Skeletal muscle tissue (tissue), 4 donors: ENCODE results near the gene FAM50A. TPM values are rescaled to one million over a fixed set of nuclear protein-coding genes. Genes with fewer than 3 reads are reported as not detected.

Source experiments
- H3K27ac ChIP-seq: one replicate; pipeline ENCODE4 v1.7.0; 2013; ENCODE audit warnings: mild to moderate bottlenecking, low read depth, low read length, inconsistent platforms
- H3K27me3 ChIP-seq, 3 donors: one replicate each; pipeline ENCODE4 v1.7.0; 2013; ENCODE audit warnings: low read length in 3 of 3; ENCODE audit not compliant: control insufficient read depth in 3 of 3, insufficient read depth in 3 of 3
- H3K36me3 ChIP-seq, 3 donors: one replicate each; pipeline ENCODE4 v1.7.0; 2013; ENCODE audit warnings: low read length in 3 of 3; ENCODE audit not compliant: control insufficient read depth in 3 of 3, insufficient read depth in 3 of 3
- H3K4me1 ChIP-seq, 3 donors: one replicate each; pipeline ENCODE4 v1.7.0; 2013; ENCODE audit warnings: low read length in 3 of 3, mild to moderate bottlenecking in 3 of 3; ENCODE audit not compliant: control insufficient read depth in 3 of 3, insufficient read depth in 3 of 3
- H3K4me3 ChIP-seq, 3 donors: one replicate each; pipeline ENCODE4 v1.7.0; 2013; ENCODE audit warnings: low read length in 3 of 3
- H3K9ac ChIP-seq, 3 donors: one replicate each; pipeline ENCODE4 v1.7.0; 2013; ENCODE audit warnings: low read length in 3 of 3, mild to moderate bottlenecking in 3 of 3, moderate library complexity in 2 of 3, low read depth in 1 of 3
- H3K9me3 ChIP-seq, 3 donors: one replicate each; pipeline ENCODE4 v1.7.0; 2013; ENCODE audit warnings: low read length in 3 of 3; ENCODE audit not compliant: control insufficient read depth in 3 of 3
- total RNA-seq: library from RNA; depleted of rRNA; stranded (reverse); fragments of >200 nt; gene quantifications from one replicate; pipeline ENCODE4 v1.2.3, GENCODE V29; 2014
- donor health status: Osteomylitis.

Gene FAM50A
- total RNA-seq, 1 donor from 2014 or later, result 16.7 TPM

- Histone ChIP-seq H3K27ac (peak overlapping the region; percentile 19), H3K9me3 (no peaks in the 10 kb centered on the region), H3K36me3 (peaks cover 21 to 27% (median 26%) of the 10 kb centered on the region in 3 donors), H3K4me1 (peaks cover 14 to 15% (median 15%) of the 10 kb centered on the region in 3 donors), H3K27me3 (no peaks in the 10 kb centered on the region), H3K4me3 (no peak overlapping the region), H3K9ac (no peak overlapping the region)
Measured at GRCh38 chrX:154430479-154430878, 13.5 kb upstream of the FAM50A start.

- Histone ChIP-seq H3K4me3 (no peak overlapping the region), H3K27me3 (no peaks in the 10 kb centered on the region), H3K4me1 (peaks cover 14 to 15% (median 15%) of the 10 kb centered on the region in 3 donors), H3K9ac (no peak overlapping the region), H3K27ac (peak overlapping the region; percentile 19), H3K36me3 (peaks cover 23 to 30% (median 26%) of the 10 kb centered on the region in 3 donors), H3K9me3 (no peaks in the 10 kb centered on the region)
Measured at GRCh38 chrX:154430916-154431315, 13.0 kb upstream of the FAM50A start.

- H3K27ac ChIP-seq, result no peak overlapping the region
- H3K27me3 ChIP-seq, result no peaks in the 10 kb centered on the region
- no peaks in the 10 kb centered on the region for H3K9me3 ChIP-seq
- H3K4me1 ChIP-seq, result peaks cover 14 to 19% (median 19%) of the 10 kb centered on the region in 3 donors
- no peak overlapping the region for H3K4me3 ChIP-seq
- H3K9ac ChIP-seq, result no peak overlapping the region
- H3K36me3 ChIP-seq, result peaks cover 23 to 30% (median 26%) of the 10 kb centered on the region in 3 donors
Measured at GRCh38 chrX:154431341-154431740, 12.6 kb upstream of the FAM50A start.

GRCh38 chrX:154432210-154432609 is 11.7 kb upstream of the FAM50A start:
- no peak overlapping the region for H3K27ac ChIP-seq
- no peak overlapping the region for H3K9ac ChIP-seq
- peaks cover 23 to 30% (median 26%) of the 10 kb centered on the region in 3 donors for H3K36me3 ChIP-seq
- no peak overlapping the region for H3K4me3 ChIP-seq
- no peaks in the 10 kb centered on the region for H3K9me3 ChIP-seq
- H3K27me3 ChIP-seq, result no peaks in the 10 kb centered on the region
- H3K4me1 ChIP-seq, result peaks cover 13 to 20% (median 20%) of the 10 kb centered on the region in 3 donors

- Histone ChIP-seq H3K9ac (no peak overlapping the region), H3K27me3 (no peaks in the 10 kb centered on the region), H3K4me3 (no peak overlapping the region), H3K36me3 (peaks cover 25 to 33% (median 26%) of the 10 kb centered on the region in 3 donors), H3K4me1 (peaks cover 22 to 29% (median 26%) of the 10 kb centered on the region in 3 donors), H3K27ac (no peak overlapping the region), H3K9me3 (no peaks in the 10 kb centered on the region)
Measured at GRCh38 chrX:154433605-154434004, 10.3 kb upstream of the FAM50A start.

- Histone ChIP-seq H3K27ac (no peak overlapping the region), H3K36me3 (peaks cover 25 to 33% (median 26%) of the 10 kb centered on the region in 3 donors), H3K4me1 (peaks cover 18 to 28% (median 24%) of the 10 kb centered on the region in 3 donors)
Measured at GRCh38 chrX:154434394-154435168, 9.4 kb upstream of the FAM50A start.

GRCh38 chrX:154435171-154435733 is 8.7 kb upstream of the FAM50A start:
- Histone ChIP-seq H3K27ac (no peak overlapping the region), H3K4me3 (no peak overlapping the region), H3K36me3 (peaks cover 25 to 34% (median 26%) of the 10 kb centered on the region in 3 donors), H3K27me3 (no peaks in the 10 kb centered on the region), H3K9me3 (no peaks in the 10 kb centered on the region), H3K9ac (no peak overlapping the region), H3K4me1 (peaks cover 15 to 24% (median 22%) of the 10 kb centered on the region in 3 donors)

More at GRCh38 chrX:154434394-154435168, 9.4 kb upstream of the FAM50A start:
- no peaks in the 10 kb centered on the region for H3K9me3 ChIP-seq
- H3K4me3 ChIP-seq, result no peak overlapping the region
- H3K27me3 ChIP-seq, result no peaks in the 10 kb centered on the region
- no peak overlapping the region for H3K9ac ChIP-seq

- peak overlapping the region; percentile 14 to 77 (median 61) for H3K4me3 ChIP-seq
- H3K9me3 ChIP-seq, result no peaks in the 10 kb centered on the region
- peaks cover 28 to 41% (median 29%) of the 10 kb centered on the region in 3 donors for H3K36me3 ChIP-seq
- H3K4me1 ChIP-seq, result peaks cover 13 to 22% (median 18%) of the 10 kb centered on the region in 3 donors
- H3K9ac ChIP-seq, result peak overlapping the region in 2 of 3 donors; percentile 45 to 73
- no peaks in the 10 kb centered on the region for H3K27me3 ChIP-seq
- peak overlapping the region; percentile 40 for H3K27ac ChIP-seq
Measured at GRCh38 chrX:154436374-154436982, 7.5 kb upstream of the FAM50A start.

- Histone ChIP-seq H3K36me3 (peaks cover 29 to 41% (median 31%) of the 10 kb centered on the region in 3 donors), H3K27me3 (no peaks in the 10 kb centered on the region), H3K27ac (peak within 1 kb of the TSS; percentile 40), H3K4me3 (peak within 1 kb of the TSS; percentile 68 to 79 (median 77)), H3K4me1 (peaks cover 13 to 22% (median 18%) of the 10 kb centered on the region in 3 donors), H3K9ac (peak within 1 kb of the TSS; percentile 45 to 75 (median 70)), H3K9me3 (no peaks in the 10 kb centered on the region)
Measured at GRCh38 chrX:154436983-154437752, 6.8 kb upstream of the FAM50A start, which contains the start of gene GDI1. TSS of gene GDI1 (plus strand) at chrX:154437154. CDS start at chrX:154437255, 101 bp downstream.
